NT2/D1 (cell line): ENCODE measurements around the gene EIF4E.
"Not testable (repeated sequence)": the region's sequence is repeated elsewhere in the genome, so short reads cannot be mapped to it uniquely, and the experiment has no call there.

Source experiments
- DNase-seq: peaks from one replicate; pipeline ENCODE4 v3.0.0-alpha.2; 2011; ENCODE audit warnings: low read depth, low spot score
- H3K27me3 ChIP-seq: 2 replicates; pipeline ENCODE4 v1.6.0; 2011; ENCODE audit warnings: mild to moderate bottlenecking; ENCODE audit not compliant: insufficient read length, insufficient read depth
- H3K36me3 ChIP-seq: 2 replicates; pipeline ENCODE4 v1.6.1; 2011; ENCODE audit warnings: mild to moderate bottlenecking, low read length, mixed read lengths; ENCODE audit not compliant: insufficient read depth, insufficient read length
- H3K4me1 ChIP-seq: 2 replicates; pipeline ENCODE4 v1.5.1; 2011; ENCODE audit not compliant: insufficient read depth, insufficient read length
- H3K4me3 ChIP-seq: 2 replicates; pipeline ENCODE4 v1.5.1; 2011; ENCODE audit warnings: low read depth; ENCODE audit not compliant: insufficient read length
- H3K9ac ChIP-seq: 2 replicates; pipeline ENCODE4 v1.6.0; 2011; ENCODE audit warnings: low read depth; ENCODE audit not compliant: insufficient read length
- H3K9me3 ChIP-seq: 2 replicates; pipeline ENCODE4 v1.5.1; 2011; ENCODE audit warnings: mild to moderate bottlenecking, low read length; ENCODE audit not compliant: insufficient read depth
- SUZ12 ChIP-seq: IDR thresholded peaks from 2 replicates; pipeline ENCODE4 v1.6.1; 2011; ENCODE audit not compliant: insufficient read length, insufficient read depth; ENCODE audit errors: extremely low read depth
- YY1 ChIP-seq: IDR thresholded peaks from 2 replicates; pipeline ENCODE4 v1.6.1; 2011; ENCODE audit not compliant: insufficient read length, insufficient read depth
- ZNF274 ChIP-seq: IDR thresholded peaks from 2 replicates; pipeline ENCODE4 v1.6.1; 2011; ENCODE audit warnings: mild to moderate bottlenecking, low read depth, low read length

EIF4E gene

GRCh38 chr4:98899277-98899676 lies 29.7 kb downstream of the EIF4E start:
- TF ChIP-seq YY1 = no peak
- H3K9me3 ChIP-seq = no peaks in the 10 kb centered on the region
- H3K36me3 ChIP-seq = peaks cover 50% of the 10 kb centered on the region
- H3K9ac ChIP-seq = no peak overlapping the region
- no peaks in the 10 kb centered on the region for H3K27me3 ChIP-seq
- no peak overlapping the region for H3K4me3 ChIP-seq
- no peak for DNase-seq
- H3K4me1 ChIP-seq = no peaks in the 10 kb centered on the region

DNA sequence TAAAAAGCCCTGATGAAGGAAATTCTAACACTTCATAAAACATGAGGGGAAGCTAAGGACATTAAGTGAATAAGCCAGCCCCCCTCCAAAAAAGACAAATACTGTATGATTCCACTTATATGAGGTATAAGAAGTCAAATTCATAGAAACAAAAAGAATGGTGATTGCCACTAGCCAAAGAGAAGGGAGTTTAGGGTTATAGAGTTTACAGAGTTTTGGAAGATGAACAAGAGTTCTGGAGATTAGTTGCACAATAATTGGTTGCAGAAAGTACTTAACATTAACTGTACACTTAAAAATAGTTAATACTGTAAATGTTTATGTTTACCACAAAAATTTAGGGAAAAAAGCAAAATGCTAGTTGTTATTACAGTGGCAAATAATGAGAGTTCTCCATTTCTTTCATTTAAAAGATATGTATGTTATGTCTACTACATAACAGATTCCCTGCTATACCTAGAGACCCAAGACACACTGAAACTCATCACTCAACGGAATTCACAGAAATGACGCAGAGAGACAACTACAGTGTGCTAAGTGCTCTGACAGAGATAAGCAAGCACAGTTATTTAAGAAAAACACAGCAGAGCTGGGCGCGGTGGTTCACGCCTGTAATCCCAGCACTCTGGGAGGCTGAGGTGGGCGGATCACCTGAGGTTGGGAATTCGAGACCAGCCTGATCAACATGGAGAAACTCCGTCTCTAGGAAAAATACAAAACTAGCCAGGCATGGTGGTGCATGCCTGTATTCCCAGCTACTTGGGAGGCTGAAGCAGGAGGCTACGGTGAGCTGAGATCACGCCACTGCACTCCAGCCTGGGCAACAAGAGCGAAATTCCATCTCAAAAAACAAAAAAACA lies 37.2 kb downstream of the EIF4E start:
- peaks cover 68% of the 10 kb centered on the region for H3K36me3 ChIP-seq
- no peaks in the 10 kb centered on the region for H3K27me3 ChIP-seq
- H3K9ac ChIP-seq = no peak overlapping the region
- no peak overlapping the region for H3K4me3 ChIP-seq
- no peaks in the 10 kb centered on the region for H3K4me1 ChIP-seq
- H3K9me3 ChIP-seq = no peaks in the 10 kb centered on the region
- no peak for DNase-seq
- TF ChIP-seq SUZ12 (no peak), ZNF274 (no peak), YY1 (no peak)

DNA sequence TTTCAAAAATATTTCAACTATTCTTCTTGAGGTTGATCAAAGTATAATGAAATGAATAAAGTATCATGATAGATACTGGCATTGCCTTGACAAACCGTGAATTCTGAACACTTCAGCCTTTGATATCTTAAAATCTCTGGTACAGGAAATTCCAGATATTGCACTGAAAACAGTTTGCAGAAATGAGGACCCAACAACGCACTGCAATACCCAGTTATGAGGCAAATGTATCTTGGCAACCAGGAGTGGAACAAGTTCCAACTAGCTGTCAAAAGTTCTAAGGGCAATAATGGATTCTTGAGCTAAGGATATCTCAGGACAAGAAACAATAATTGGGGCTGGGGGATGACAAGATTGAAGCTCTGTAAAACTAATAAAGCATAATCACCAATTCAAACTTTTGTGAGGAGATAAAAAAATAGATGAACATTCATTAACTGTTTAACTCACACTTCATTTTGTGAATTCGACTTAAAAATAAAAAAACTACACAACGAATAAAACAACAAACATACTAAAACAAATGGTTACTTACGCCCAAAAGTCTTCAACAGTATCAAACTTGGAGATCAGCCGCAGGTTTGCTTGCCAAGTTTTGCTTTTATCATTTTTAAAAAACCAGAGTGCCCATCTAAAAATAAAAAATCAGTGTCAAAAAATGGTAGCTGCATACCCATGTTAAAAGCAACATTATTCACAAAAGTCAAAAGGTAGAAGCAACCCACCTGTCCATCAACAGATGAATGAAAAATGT lies 38.1 kb downstream of the EIF4E start:
- H3K27me3 ChIP-seq = no peaks in the 10 kb centered on the region
- no peak overlapping the region for H3K4me3 ChIP-seq
- peaks cover 68% of the 10 kb centered on the region for H3K36me3 ChIP-seq
- H3K9ac ChIP-seq = no peak overlapping the region
- H3K9me3 ChIP-seq = no peaks in the 10 kb centered on the region
- DNase-seq = no peak
- TF ChIP-seq ZNF274 (no peak), YY1 (no peak)
- no peaks in the 10 kb centered on the region for H3K4me1 ChIP-seq

GRCh38 chr4:98887145-98887544 lies 41.8 kb downstream of the EIF4E start:
- Histone ChIP-seq H3K4me3 (no peak overlapping the region), H3K4me1 (no peaks in the 10 kb centered on the region), H3K27me3 (no peaks in the 10 kb centered on the region), H3K9ac (no peak overlapping the region), H3K36me3 (peaks cover 64% of the 10 kb centered on the region), H3K9me3 (no peaks in the 10 kb centered on the region)
- no peak for DNase-seq
- no peak for TF ChIP-seq YY1
- no peak for TF ChIP-seq SUZ12
- TF ChIP-seq ZNF274 = no peak

DNA sequence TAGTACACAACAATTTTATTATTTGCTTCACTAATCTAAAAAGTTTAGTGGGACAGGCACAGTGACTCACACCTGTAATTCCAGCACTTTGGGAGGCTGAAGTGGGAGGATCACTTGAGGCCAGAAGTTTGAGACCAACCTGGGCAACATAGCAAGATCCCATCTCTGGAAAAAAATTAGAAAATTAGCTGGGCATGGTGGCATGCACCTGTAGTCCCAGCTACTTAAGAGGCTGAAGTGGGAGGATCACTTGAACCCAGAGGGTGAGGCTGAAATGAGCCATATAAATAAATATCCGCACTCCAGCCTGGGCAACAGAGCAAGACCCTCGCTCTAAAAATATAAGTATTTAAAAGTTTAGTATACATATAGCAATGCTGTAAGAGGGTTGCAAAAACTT lies 42.6 kb downstream of the EIF4E start:
- not testable (repeated sequence) for H3K27me3 ChIP-seq, DNase-seq, H3K9ac ChIP-seq, H3K4me1 ChIP-seq, H3K4me3 ChIP-seq, H3K9me3 ChIP-seq
- H3K36me3 ChIP-seq = peaks cover 69% of the 10 kb centered on the region

GRCh38 chr4:98880884-98881283 lies 48.0 kb downstream of the EIF4E start:
- peaks cover 39% of the 10 kb centered on the region for H3K36me3 ChIP-seq
- H3K4me1 ChIP-seq, H3K27me3 ChIP-seq, DNase-seq, H3K4me3 ChIP-seq, H3K9ac ChIP-seq, H3K9me3 ChIP-seq: not testable (repeated sequence)

DNA sequence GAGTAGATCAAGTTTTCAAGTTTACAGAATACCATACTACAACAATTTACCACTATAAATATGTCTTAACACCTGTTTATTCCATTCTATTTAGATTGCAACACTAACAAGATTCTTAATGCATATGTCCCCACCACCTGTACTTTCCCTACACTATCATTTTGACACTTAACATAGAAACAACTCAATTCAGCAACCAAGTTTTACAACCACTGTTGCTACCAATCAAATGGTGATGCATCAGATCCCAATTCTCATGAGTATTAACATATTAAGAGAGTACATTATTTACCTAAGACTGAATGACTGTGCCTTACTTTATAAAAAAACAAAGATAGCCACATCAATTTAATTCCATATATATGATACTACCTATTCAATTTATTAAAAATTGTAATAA lies 49.4 kb downstream of the EIF4E start:
- H3K4me1 ChIP-seq = no peaks in the 10 kb centered on the region
- no peak overlapping the region for H3K9ac ChIP-seq
- peaks cover 29% of the 10 kb centered on the region for H3K36me3 ChIP-seq
- no peak for TF ChIP-seq YY1
- TF ChIP-seq SUZ12 = no peak
- H3K27me3 ChIP-seq = no peaks in the 10 kb centered on the region
- no peak overlapping the region for H3K4me3 ChIP-seq
- H3K9me3 ChIP-seq = no peaks in the 10 kb centered on the region
- DNase-seq = no peak

DNA sequence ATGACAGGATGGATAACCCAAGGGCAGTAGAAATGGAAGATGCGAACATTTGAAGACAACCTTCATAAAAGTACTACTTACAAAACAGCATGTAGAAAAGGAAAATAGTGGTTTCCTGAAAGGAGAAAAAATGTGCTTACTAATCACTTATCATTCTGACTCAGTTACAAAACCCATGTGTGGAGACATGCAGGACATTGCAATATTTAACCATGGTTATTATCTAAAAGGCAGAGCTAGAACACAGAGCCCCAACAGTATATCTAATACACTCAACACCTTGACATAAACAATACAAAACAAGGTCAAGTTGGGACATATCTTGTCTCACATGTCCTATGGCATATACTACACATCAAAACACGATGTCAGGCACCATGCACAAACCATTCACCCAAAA lies 55.9 kb downstream of the EIF4E start:
- H3K9ac ChIP-seq = no peak overlapping the region
- TF ChIP-seq ZNF274 (no peak), SUZ12 (no peak), YY1 (no peak)
- no peaks in the 10 kb centered on the region for H3K27me3 ChIP-seq
- no peaks in the 10 kb centered on the region for H3K4me1 ChIP-seq
- H3K36me3 ChIP-seq = no peaks in the 10 kb centered on the region
- H3K4me3 ChIP-seq = no peak overlapping the region
- no peaks in the 10 kb centered on the region for H3K9me3 ChIP-seq
- DNase-seq = no peak

DNA sequence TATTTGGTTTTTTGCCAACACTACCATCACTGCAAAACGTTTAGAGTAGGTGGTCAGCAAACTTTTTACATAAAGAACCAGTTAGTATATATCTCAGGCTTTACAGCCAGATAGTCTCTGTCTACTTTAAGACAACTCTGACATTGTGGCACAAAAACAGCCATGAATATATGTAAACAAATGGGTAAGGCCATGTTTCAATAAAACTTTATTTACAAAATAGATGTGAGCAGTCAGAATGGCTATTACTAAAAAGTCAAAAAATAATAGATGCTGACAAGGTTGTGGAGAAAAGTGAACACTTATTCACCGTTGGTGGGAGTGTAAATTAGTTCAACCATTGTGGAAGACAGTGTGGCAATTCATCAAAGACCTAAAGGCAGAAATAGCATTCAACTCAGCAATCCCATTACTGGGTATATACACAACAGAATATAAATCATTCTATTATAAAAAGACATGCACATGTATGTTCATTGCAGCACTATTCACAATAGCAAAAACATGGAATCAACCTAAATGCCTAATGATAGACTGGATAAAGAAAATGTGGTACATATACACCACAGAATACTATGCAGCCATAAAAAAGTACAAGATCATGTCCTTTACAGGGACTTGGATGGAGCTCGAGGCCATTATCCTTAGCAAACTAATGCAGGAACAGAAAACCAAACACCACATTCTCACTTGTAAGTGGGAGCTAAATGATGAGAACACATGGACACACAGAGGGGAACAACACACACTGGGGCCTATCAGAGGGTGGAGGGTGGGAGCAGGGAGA lies 56.6 kb downstream of the EIF4E start:
- not testable (repeated sequence) for DNase-seq, H3K4me1 ChIP-seq, H3K9ac ChIP-seq, H3K9me3 ChIP-seq, H3K4me3 ChIP-seq, H3K36me3 ChIP-seq, H3K27me3 ChIP-seq
